Immature natural killer cell (primary cell): ENCODE measurements around the gene PEX6. TPM values are rescaled to one million over a fixed set of nuclear protein-coding genes. Genes with fewer than 3 reads are reported as not detected.
A peak's percentile ranks its signal among the peaks of the same experiment; 100 is the strongest.

Experiments used
- DNase-seq, 3 donors: peaks; one replicate each; pipeline ENCODE4 v3.0.0; 2022; ENCODE audit warnings: mixed read lengths in 1 of 3
- H3K27ac Mint-ChIP-seq, 6 donors: one replicate each; pipeline ENCODE4 v1.8.0; 2020; ENCODE audit warnings: mixed read lengths in 6 of 6, mild to moderate bottlenecking in 5 of 6, inconsistent platforms in 4 of 6, moderate library complexity in 3 of 6
- H3K27me3 Mint-ChIP-seq, 3 donors: one replicate each; pipeline ENCODE4 v1.8.0; 2020 to 2021; ENCODE audit warnings: low read depth in 3 of 3, mild to moderate bottlenecking in 3 of 3, mixed read lengths in 3 of 3, moderate library complexity in 3 of 3, inconsistent platforms in 1 of 3
- H3K36me3 Mint-ChIP-seq, 3 donors: one replicate each; pipeline ENCODE4 v1.8.0; 2020; ENCODE audit warnings: mixed read lengths in 3 of 3, inconsistent platforms in 2 of 3, mild to moderate bottlenecking in 2 of 3
- H3K4me1 Mint-ChIP-seq, 2 donors: one replicate each; pipeline ENCODE4 v1.8.0; 2020; ENCODE audit warnings: inconsistent platforms in 2 of 2, mild to moderate bottlenecking in 2 of 2, mixed read lengths in 2 of 2, moderate library complexity in 1 of 2
- H3K4me3 Mint-ChIP-seq, 5 donors: one replicate each; pipeline ENCODE4 v1.8.0; 2020; ENCODE audit warnings: mild to moderate bottlenecking in 5 of 5, mixed read lengths in 5 of 5, inconsistent platforms in 3 of 5, moderate library complexity in 3 of 5
- H3K9me3 Mint-ChIP-seq, 6 donors: one replicate each; pipeline ENCODE4 v1.8.0; 2020; ENCODE audit warnings: mild to moderate bottlenecking in 6 of 6, mixed read lengths in 6 of 6, inconsistent platforms in 4 of 6, moderate library complexity in 3 of 6
- polyA plus RNA-seq, 3 donors: library from polyadenylated mRNA; unstranded; fragments of 300-500 nt; fragmentation: Illumina TruSeq; gene quantifications; one replicate each; pipeline ENCODE4 v1.2.3, GENCODE V29; 2021

PEX6 gene
- polyA plus RNA-seq, 3 donors from 2014 or later = 12.2 to 18.1 (median 16.4) TPM

DNA sequence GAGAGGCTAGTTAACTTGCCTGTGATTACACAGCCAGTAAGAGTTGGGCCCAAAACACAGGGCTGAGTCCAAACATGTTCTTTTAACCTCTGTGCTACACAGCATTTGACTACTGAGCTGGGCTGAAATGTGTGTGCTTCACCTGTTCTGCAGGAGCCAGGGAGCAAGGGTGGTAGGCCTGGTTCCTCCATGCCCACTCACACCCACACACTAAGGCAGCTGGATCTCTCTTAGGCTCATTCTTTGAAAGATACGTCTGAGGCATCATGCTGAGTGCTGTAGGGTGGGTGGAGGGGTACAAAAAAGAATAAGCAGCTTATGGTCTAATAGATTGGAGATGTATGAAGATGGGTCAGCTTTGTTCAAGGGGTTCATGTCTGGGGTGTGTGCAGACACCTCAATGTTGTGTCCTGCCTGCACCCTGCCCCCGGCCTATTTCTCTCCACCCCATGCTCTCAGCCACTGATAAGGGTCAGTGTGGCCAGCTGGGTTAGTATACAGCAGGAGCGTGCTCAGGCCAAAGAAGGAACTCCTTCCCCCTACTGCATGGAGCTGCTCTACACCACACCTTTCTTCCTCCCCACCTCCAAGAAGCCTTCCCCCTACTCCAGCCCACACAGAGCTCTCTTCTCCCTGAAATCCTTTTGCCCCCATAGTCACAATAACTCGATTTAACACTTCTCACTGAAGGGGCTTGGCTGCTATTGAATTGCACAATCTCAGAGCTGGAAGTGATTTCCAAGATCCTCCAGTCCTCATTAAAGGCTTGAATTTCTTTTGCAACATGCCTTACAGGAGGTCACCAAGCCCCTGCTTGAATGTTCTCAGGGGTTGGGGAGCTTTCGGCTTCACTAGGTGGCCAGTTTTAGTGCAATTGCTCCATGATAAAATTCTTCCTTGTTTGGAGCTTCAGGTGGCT is 8.8 kb upstream of the PEX6 start:
- H3K36me3 Mint-ChIP-seq = peaks cover 0 to 12% (median 4%) of the 10 kb centered on the region in 3 donors
- H3K27ac Mint-ChIP-seq = peak overlapping the region in 3 of 6 donors; percentile 1 to 69 (median 4)

DNA sequence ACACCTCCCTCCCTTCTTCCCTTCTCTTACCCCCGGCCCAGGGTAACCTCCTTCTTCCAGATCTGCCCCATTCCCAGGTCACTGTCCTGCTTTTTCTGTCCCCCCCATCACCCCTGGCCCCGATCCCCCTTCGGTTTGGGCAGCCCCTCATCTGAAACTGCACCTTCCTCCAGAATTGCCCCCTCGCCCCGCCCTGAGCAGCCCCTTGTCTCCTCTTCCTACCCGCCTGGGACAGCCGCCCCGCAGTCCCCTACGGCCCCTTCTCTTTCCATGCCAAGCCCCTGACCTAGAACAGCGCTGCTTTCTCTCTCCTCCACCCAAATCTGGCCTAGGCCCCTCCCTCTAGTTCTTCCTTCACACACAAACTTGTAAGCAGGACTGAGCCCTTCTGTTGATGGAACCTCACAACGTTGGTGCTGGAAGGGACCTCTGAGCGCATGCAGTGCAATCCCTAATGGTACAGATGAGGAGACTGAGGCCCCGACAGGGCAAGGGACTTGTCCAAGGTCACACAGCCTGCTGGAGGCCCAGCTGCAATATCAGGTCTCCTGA is 6.0 kb upstream of the PEX6 start:
- Mint-ChIP-seq H3K9me3 (no peaks in the 10 kb centered on the region), H3K27ac (peak overlapping the region; percentile 55 to 97 (median 91)), H3K36me3 (peaks cover 0 to 7% (median under 1%) of the 10 kb centered on the region in 3 donors), H3K4me1 (peaks cover 46 to 57% of the 10 kb centered on the region in 2 donors), H3K27me3 (peaks cover 0 to 5% (median 2%) of the 10 kb centered on the region in 3 donors), H3K4me3 (peak overlapping the region; percentile 77 to 90 (median 85))
- no peak for DNase-seq

More for the DNA sequence above, 8.8 kb upstream of the PEX6 start:
- H3K4me3 Mint-ChIP-seq = peak overlapping the region in 1 of 5 donors; percentile 18
- peaks cover 0 to 5% (median 0%) of the 10 kb centered on the region in 3 donors for H3K27me3 Mint-ChIP-seq
- no peaks in the 10 kb centered on the region for H3K9me3 Mint-ChIP-seq
- peaks cover 36 to 60% of the 10 kb centered on the region in 2 donors for H3K4me1 Mint-ChIP-seq
- no peak for DNase-seq

DNA sequence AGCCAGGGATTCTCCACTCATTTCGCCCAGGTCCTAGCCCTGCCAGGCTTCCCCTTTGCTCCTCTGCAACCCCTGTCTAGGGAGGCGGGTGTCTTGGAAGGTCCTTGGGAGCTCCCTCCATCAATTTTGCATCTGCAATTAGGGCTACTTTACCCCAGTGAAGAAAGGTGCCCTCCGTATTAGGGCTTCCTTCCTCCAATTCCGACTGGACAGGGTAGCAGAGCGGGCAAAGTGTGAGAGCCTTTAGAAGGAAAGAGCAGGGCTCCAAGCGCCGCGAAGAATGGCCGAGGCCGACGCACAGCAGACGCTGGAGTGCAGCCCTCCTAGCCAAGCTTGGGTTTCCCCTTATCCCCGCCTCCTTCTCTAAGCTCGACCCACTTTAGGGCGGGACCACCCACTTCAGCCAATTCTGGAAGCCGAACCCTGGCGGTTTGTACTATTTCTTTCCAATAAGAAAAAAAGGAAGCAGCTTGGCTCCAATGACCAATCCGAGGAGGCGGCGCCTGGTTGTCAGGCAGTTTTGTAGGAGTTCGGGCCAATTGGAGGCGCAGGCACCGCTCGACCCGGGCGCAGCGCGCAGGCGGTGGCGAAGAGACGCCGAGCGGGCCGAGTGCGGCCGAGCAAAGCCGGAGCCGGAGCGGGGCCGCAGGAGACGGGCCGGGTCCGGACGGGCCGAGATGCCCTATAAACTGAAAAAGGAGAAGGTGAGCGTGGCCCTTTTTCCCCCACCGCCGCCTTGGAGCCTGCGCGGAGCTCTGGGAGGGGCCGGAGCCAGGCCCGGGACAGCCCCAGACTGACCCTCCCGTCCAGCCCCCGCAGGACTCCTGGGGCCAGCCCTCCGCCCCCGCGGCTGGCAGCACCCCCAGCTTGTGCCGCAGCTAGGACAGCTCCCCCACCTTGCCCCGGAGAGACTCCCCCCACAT is 5.3 kb upstream of the PEX6 start, which contains the start of gene PPP2R5D:
Gene PPP2R5D, plus strand, starts transcription at position 570 of the 923 bp plus-strand sequence. Its CDS starts 108 bp downstream, at position 678.
- peaks cover 0 to 9% (median 2%) of the 10 kb centered on the region in 3 donors for H3K27me3 Mint-ChIP-seq
- DNase-seq = peak; percentile 97 to 98 (median 98)

DNA sequence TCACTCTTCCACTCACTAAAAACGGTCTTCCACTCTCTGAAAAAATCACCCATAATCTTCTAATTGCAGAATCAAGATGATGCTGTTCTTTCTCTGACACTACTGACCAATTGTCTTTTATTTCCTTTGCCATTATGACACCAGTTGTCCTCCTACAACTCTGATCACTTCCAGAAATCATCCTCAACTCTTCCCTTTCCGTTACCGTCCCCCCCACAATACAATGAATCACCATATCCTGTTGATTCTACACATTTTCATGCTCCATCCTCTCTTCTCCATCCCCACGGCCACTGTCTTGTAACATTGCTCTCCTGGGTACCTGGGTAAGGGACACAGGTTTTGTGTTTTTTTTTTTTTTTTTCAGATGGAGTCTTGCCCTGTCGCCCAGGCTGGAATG is 2.9 kb upstream of the PEX6 start:
- Mint-ChIP-seq H3K36me3 (peaks cover 0 to 2% (median 2%) of the 10 kb centered on the region in 3 donors), H3K27ac (peak overlapping the region; percentile 3 to 93 (median 43)), H3K4me3 (peak overlapping the region in 1 of 5 donors; percentile 5), H3K27me3 (peaks cover 3 to 13% (median 6%) of the 10 kb centered on the region in 3 donors), H3K4me1 (peaks cover 54 to 62% of the 10 kb centered on the region in 2 donors), H3K9me3 (no peaks in the 10 kb centered on the region)
- DNase-seq = no peak

More for the DNA sequence above, 5.3 kb upstream of the PEX6 start, which contains the start of gene PPP2R5D:
- Mint-ChIP-seq H3K27ac (peak within 1 kb of the TSS; percentile 95 to 97 (median 96)), H3K36me3 (peaks cover 0 to 7% (median 0%) of the 10 kb centered on the region in 3 donors), H3K4me1 (peaks cover 53 to 62% of the 10 kb centered on the region in 2 donors), H3K9me3 (no peaks in the 10 kb centered on the region), H3K4me3 (peak within 1 kb of the TSS; percentile 83 to 91 (median 87))

DNA sequence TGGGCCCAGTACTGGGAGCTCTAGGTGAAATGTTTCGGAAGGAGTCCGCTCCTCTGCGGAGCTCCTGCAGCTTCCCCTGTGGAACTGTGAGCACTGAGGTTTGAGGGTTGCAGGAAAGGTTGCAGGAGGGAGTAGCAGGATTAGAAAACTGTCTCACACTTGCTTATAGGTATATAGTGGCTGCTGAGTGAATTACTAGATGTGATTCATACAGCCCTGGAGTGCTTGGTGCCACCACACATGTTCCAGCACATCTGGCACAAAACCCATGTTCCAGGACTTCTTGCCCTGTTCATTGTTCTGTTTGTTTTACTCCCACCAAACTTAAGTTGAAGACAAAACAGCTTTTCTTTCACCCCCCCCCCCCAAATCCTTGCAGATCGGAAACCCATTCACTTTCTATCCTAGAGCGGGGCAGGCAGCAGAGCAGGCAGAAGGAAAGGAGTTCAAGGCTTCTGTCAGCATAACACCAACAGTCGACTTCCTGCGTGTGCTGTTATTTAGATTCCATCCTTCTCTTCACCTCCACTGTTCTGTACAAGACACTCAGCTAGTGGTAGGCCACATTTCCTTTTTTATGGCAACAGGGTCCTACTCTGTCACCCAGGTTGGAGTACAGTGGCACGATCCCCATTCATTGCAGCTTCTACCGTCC is 669 bp upstream of the PEX6 start:
- H3K27me3 Mint-ChIP-seq = peaks cover 3 to 13% (median 6%) of the 10 kb centered on the region in 3 donors
- peaks cover 0 to 4% (median 4%) of the 10 kb centered on the region in 3 donors for H3K36me3 Mint-ChIP-seq
- H3K4me3 Mint-ChIP-seq = peak overlapping the region; percentile 89 to 97 (median 96)
- H3K9me3 Mint-ChIP-seq = no peaks in the 10 kb centered on the region
- H3K27ac Mint-ChIP-seq = peak overlapping the region; percentile 94 to 99 (median 97)
- peaks cover 40 to 50% of the 10 kb centered on the region in 2 donors for H3K4me1 Mint-ChIP-seq
- no peak for DNase-seq

DNA sequence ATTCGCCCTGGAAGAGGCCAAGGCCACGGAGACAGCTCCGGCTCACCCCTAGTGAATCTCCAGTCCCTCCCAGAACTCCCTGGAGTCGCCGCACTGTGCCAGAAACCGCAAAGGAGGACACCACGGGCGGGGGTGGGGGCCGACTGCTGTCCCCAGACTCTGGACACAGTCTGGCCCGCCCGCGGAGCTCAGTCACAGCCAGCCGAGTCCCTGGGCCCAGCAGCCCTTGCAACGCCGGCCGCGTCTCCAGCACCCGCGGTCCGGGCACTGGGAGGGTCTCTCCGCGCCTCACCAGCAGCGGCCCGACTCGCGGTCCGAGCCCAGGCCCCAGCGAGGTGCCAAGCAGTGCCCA is 518 bp downstream of the PEX6 start:
- Mint-ChIP-seq H3K4me1 (peaks cover 35 to 44% of the 10 kb centered on the region in 2 donors), H3K4me3 (peak overlapping the region; percentile 77 to 87 (median 85)), H3K36me3 (peaks cover 0 to 4% (median 4%) of the 10 kb centered on the region in 3 donors), H3K9me3 (no peaks in the 10 kb centered on the region), H3K27me3 (peaks cover 3 to 8% (median 6%) of the 10 kb centered on the region in 3 donors), H3K27ac (peak overlapping the region; percentile 86 to 98 (median 92))
- no peak for DNase-seq

DNA sequence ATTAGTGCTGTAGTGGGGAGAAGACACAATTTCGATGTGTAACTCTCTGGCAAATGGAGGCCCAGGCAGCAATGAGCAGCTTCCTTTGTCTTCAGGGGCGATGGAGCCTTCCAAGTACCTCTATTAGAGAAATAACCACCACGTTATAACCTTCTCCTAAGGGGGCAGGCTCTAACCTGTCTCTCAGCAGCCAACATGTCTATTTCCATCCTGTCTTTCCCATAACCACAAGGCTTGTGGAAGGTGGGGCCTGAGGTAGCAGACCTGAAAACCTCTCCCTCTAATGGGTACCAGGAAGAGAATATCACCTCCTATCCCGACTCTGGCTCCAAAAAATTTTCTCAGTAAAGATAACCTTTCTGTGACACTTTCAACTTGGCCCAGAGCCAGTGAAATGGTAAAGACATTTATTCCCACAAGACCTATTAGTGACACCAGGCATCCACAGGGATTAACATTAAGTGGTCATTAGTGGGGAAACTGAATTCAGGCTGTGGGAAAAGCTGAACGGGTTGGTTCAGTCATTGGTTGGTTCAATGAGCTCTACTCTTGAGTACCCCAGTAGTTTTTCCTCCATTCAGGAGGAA is 4.0 kb downstream of the PEX6 start:
- H3K36me3 Mint-ChIP-seq = peaks cover 0 to 4% (median 4%) of the 10 kb centered on the region in 3 donors
- no peaks in the 10 kb centered on the region for H3K9me3 Mint-ChIP-seq

DNA sequence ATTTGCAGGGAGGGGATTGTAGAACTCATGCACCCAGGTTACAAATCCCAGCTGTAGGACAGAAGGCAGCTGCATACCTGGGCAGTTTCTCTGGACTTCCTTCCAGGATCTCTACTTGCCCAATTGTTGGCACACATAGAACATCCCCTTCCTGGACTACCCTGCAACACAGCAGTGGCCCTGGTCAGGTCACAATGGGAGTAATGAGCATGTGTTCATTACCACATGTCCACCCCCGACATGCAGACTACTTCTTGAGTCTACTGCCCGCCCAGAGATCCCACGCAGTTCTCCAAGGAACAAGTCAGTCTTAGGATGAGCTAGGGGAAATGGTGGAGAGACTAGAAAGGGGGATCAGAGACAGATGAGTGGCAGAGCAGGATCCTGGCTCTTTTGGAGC is 5.1 kb downstream of the PEX6 start:
- Mint-ChIP-seq H3K27ac (peak overlapping the region in 5 of 6 donors; percentile 12 to 86 (median 46)), H3K36me3 (peaks cover 0 to 4% (median 4%) of the 10 kb centered on the region in 3 donors), H3K4me3 (no peak overlapping the region), H3K4me1 (peaks cover 22 to 23% of the 10 kb centered on the region in 2 donors), H3K27me3 (peaks cover under 1% of the 10 kb centered on the region in 3 donors), H3K9me3 (no peaks in the 10 kb centered on the region)
- no peak for DNase-seq

More for the DNA sequence above, 4.0 kb downstream of the PEX6 start:
- Mint-ChIP-seq H3K4me1 (peaks cover 33% of the 10 kb centered on the region in 2 donors), H3K27me3 (peaks cover 3 to 8% (median 4%) of the 10 kb centered on the region in 3 donors), H3K27ac (peak overlapping the region in 1 of 6 donors; percentile 68), H3K4me3 (no peak overlapping the region)
- DNase-seq = no peak

DNA sequence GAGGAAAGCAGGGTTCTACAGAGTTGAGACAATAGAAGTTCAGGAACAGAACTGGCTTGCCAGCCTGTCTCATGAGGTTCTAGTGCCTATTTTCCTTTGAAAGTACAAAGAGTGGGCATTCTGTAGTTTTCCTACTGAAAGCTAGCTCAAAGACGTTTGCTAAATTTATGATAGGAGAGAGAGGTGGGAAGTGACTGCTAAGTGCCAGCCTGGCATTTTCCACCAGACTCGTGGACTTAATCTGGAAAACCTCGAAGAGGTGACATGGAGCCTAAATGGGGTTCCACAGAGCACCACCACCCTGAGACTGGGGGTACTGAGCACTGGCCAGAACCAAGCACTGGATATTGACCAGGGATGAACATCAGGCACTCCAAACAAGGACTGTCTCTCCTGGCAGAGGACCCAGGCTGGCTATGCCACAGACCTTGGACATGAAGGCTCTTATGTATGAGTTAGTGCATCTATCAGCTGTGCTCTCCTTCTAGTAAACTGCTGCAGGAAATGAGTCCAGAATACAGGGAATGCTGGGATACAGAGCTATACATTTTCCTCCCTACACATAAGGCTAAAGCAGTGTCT is 7.1 kb downstream of the PEX6 start:
- Mint-ChIP-seq H3K4me1 (peaks cover 11 to 12% of the 10 kb centered on the region in 2 donors), H3K27ac (peak overlapping the region in 3 of 6 donors; percentile 25 to 45 (median 27)), H3K27me3 (no peaks in the 10 kb centered on the region), H3K4me3 (no peak overlapping the region), H3K9me3 (no peaks in the 10 kb centered on the region), H3K36me3 (peaks cover 0 to 2% (median 1%) of the 10 kb centered on the region in 3 donors)
- DNase-seq = no peak

DNA sequence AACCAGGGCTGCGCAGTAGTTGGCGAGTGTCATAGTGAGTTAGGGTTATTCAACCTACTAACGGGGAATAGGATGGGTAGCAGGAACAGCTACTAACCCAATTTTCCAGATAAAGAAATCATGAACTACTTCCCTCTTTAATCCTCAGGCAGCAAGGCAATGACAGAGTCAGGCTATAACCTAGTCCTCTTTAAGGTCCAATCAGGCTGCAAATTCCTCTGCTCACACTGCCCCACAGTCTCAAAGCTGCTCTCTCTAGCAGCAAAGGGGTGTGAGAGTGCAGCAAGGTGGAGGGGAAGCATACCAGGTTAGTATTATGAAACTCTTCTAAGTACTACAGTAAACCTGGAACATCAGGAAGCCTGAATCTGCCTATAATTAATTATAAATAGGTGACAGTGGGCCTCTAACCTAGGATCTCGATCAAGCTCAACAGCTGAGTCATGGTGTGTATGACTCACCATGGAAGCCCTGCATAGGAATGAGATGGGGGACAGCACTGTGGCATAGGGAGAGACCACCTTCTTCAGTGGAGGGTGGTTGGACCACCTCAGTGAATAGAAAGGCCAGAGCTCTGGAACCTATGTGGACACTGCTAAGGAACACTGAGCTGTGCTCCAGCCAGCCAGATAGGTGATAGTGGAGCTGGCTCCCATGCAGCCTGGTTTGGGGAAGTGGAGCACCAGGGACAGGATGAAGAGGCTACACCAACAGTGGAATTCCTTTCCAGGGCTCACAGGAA is 7.9 kb downstream of the PEX6 start:
- H3K27me3 Mint-ChIP-seq = peaks cover 0 to 1% (median 0%) of the 10 kb centered on the region in 3 donors
- H3K27ac Mint-ChIP-seq = peak overlapping the region in 2 of 6 donors; percentile 25 to 27
- no peaks in the 10 kb centered on the region for H3K9me3 Mint-ChIP-seq
- H3K4me3 Mint-ChIP-seq = no peak overlapping the region
- H3K36me3 Mint-ChIP-seq = no peaks in the 10 kb centered on the region
- DNase-seq = no peak
- peaks cover 4 to 5% of the 10 kb centered on the region in 2 donors for H3K4me1 Mint-ChIP-seq

DNA sequence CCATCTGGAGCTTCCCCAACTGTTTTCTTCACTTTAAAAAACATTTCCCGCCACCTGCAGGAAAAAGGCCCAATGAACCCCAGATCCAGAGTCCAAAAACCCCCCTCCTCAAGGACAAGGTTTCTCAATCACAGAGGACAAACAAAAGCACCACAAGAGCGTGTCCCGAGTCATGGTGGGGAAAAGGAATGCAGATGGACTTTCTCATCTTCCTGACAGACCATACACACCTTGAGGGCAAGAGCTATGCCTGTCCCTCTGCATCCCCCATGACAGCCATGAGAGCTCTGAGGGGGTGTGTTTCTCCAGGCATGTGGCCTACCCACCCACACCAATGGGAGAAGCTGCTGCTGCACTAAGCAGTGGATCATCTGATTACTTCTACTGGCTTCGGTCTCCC is 9.0 kb downstream of the PEX6 start:
- no peak overlapping the region for H3K4me3 Mint-ChIP-seq
- H3K9me3 Mint-ChIP-seq = no peaks in the 10 kb centered on the region
- H3K27me3 Mint-ChIP-seq = peaks cover 0 to 3% (median 0%) of the 10 kb centered on the region in 3 donors
- DNase-seq = no peak
- peaks cover 3 to 4% of the 10 kb centered on the region in 2 donors for H3K4me1 Mint-ChIP-seq
- no peak overlapping the region for H3K27ac Mint-ChIP-seq
- peaks cover 0 to under 1% (median 0%) of the 10 kb centered on the region in 3 donors for H3K36me3 Mint-ChIP-seq
